Measurements from ENCODE around the gene PIGK. TPM values are rescaled to one million over a fixed set of nuclear protein-coding genes. Genes with fewer than 3 reads are reported as not detected.

The PIGK gene
- total and polyA plus RNA-seq, 2 donors (not counting 3 experiments of a cell fraction or from before 2014, with no cell fraction given): 12.3 to 32.3 TPM

GRCh38 chr1:77239311-77239710, 20.1 kb upstream of the PIGK start:
- Histone ChIP-seq H3K9ac (replicated peaks; ENCODE audit: extremely low read depth, insufficient read depth, low read length) (no peak overlapping the region), H4K20me1 (replicated peaks; ENCODE audit: control insufficient read depth, extremely low read depth, insufficient read depth, low read length) (no peaks in the 10 kb centered on the region), H3K9me1 (replicated peaks; ENCODE audit: control insufficient read depth, extremely low read depth, insufficient read depth, low read length) (no peaks in the 10 kb centered on the region), H3K79me2 (ENCODE audit: control insufficient read depth, insufficient read depth, low read length) (no peaks in the 10 kb centered on the region), H3K4me1 (ENCODE audit: control insufficient read depth, extremely low read depth, insufficient read depth, low read length) (no peaks in the 10 kb centered on the region), H3K4me2 (ENCODE audit: insufficient read depth, low read length) (no peak overlapping the region), H3K27ac (ENCODE audit: insufficient read depth, low read depth, low read length) (no peak overlapping the region), H3K9me3 (replicated peaks; ENCODE audit: control insufficient read depth, insufficient read depth, low read length) (no peaks in the 10 kb centered on the region), H2AFZ (ENCODE audit: low read depth, low read length) (no peak overlapping the region), H3K36me3 (ENCODE audit: control insufficient read depth in 2 of 2, extremely low read depth in 1 of 2, insufficient read depth in 2 of 2, low read length in 2 of 2) (no peaks in the 10 kb centered on the region), H3K4me3 (replicated peaks in 1 of 3; ENCODE audit: insufficient read depth in 1 of 3, low read depth in 1 of 3, low read length in 3 of 3) (no peak overlapping the region), H3K27me3 (ENCODE audit: control insufficient read depth in 2 of 2, insufficient read depth in 2 of 2, low read length in 2 of 2) (peaks cover 0 to 2% of the 10 kb centered on the region in 2 experiments)
- intact Hi-C loops (cut with micrococcal nuclease): no loop called here
- no peak for DNase-seq (ENCODE audit: low read depth, low spot score)
- CTCF ChIA-PET: no interaction called here
- no peak for FAIRE-seq
- TF ChIP-seq JUN (IDR thresholded peaks at IDR 0.05; ENCODE audit: borderline replicate concordance, insufficient read depth, insufficient read length, low read depth): no peak
- TF ChIP-seq POLR2A (IDR thresholded peaks at IDR 0.05; ENCODE audit: low read depth, low read length): no peak
- no peak for TF ChIP-seq MAX (IDR thresholded peaks at IDR 0.05; ENCODE audit: insufficient read depth, insufficient read length)
- TF ChIP-seq MYC (IDR thresholded peaks at IDR 0.05; ENCODE audit: low read depth, low read length): no peak
- TF ChIP-seq POLR2AphosphoS5 (IDR thresholded peaks at IDR 0.05; ENCODE audit: insufficient read depth, low read depth, low read length): no peak
- TF ChIP-seq GATA2 (IDR thresholded peaks at IDR 0.05; ENCODE audit: insufficient read depth, insufficient read length, low read depth, low read length): no peak
- no TSS peak for BruUV-seq (replicated peaks)
- dilution Hi-C loops (cut with MboI; ENCODE audit: extremely low pct_ligation_motif_present, low sequenced_read_pairs): no loop called here
- POLR2A ChIA-PET: no interaction called here

- no TSS peak for BruUV-seq (replicated peaks)
These were observed 19.2 kb upstream of the PIGK start for GRCh38 chr1:77238462-77238861.

More at GRCh38 chr1:77238462-77238861, 19.2 kb upstream of the PIGK start:
- no peak for TF ChIP-seq FOS (IDR thresholded peaks at IDR 0.05; ENCODE audit: borderline replicate concordance, insufficient read depth, low read length)
- no peak for TF ChIP-seq MYC (IDR thresholded peaks at IDR 0.05; ENCODE audit: low read depth, low read length)
- no peak for TF ChIP-seq JUN (IDR thresholded peaks at IDR 0.05; ENCODE audit: borderline replicate concordance, insufficient read depth, insufficient read length, low read depth)
- TF ChIP-seq GATA2 (IDR thresholded peaks at IDR 0.05; ENCODE audit: insufficient read depth, insufficient read length, low read depth, low read length): no peak
- TF ChIP-seq POLR2A (IDR thresholded peaks at IDR 0.05; ENCODE audit: low read depth, low read length): no peak
- no peak for TF ChIP-seq CTCF (IDR thresholded peaks at IDR 0.05; ENCODE audit: extremely low read depth in 1 of 2, insufficient read depth in 1 of 2, low read depth in 1 of 2, low read length in 2 of 2)
- no peak for TF ChIP-seq EZH2 (IDR thresholded peaks at IDR 0.05; ENCODE audit: borderline replicate concordance, low read depth, low read length, severe bottlenecking)
- TF ChIP-seq MAX (IDR thresholded peaks at IDR 0.05; ENCODE audit: insufficient read depth, insufficient read length): no peak
- no peak for TF ChIP-seq POLR2AphosphoS5 (IDR thresholded peaks at IDR 0.05; ENCODE audit: insufficient read depth, low read depth, low read length)
- H3K4me2 ChIP-seq (ENCODE audit: insufficient read depth, low read length): no peak overlapping the region
- ChIA-PET CTCF (no interaction called here), POLR2A (no interaction called here)
- H2AFZ ChIP-seq (ENCODE audit: low read depth, low read length): no peak overlapping the region
- peaks cover 0 to 2% of the 10 kb centered on the region in 2 experiments for H3K27me3 ChIP-seq (ENCODE audit: control insufficient read depth in 2 of 2, insufficient read depth in 2 of 2, low read length in 2 of 2)
- H3K4me1 ChIP-seq (ENCODE audit: control insufficient read depth, extremely low read depth, insufficient read depth, low read length): no peaks in the 10 kb centered on the region
- no peak overlapping the region for H3K27ac ChIP-seq (ENCODE audit: insufficient read depth, low read depth, low read length)
- no peaks in the 10 kb centered on the region for H3K79me2 ChIP-seq (ENCODE audit: control insufficient read depth, insufficient read depth, low read length)
- H3K9ac ChIP-seq (replicated peaks; ENCODE audit: extremely low read depth, insufficient read depth, low read length): no peak overlapping the region
- no peak for FAIRE-seq
- DNase-seq (ENCODE audit: low read depth, low spot score): no peak
- dilution Hi-C loops (cut with MboI; ENCODE audit: extremely low pct_ligation_motif_present, low sequenced_read_pairs): no loop called here
- H3K36me3 ChIP-seq (ENCODE audit: control insufficient read depth in 2 of 2, extremely low read depth in 1 of 2, insufficient read depth in 2 of 2, low read length in 2 of 2): no peaks in the 10 kb centered on the region
- H3K9me1 ChIP-seq (replicated peaks; ENCODE audit: control insufficient read depth, extremely low read depth, insufficient read depth, low read length): no peaks in the 10 kb centered on the region
- intact Hi-C loops (cut with micrococcal nuclease): no loop called here
- H3K4me3 ChIP-seq (replicated peaks in 1 of 3; ENCODE audit: insufficient read depth in 1 of 3, low read depth in 1 of 3, low read length in 3 of 3): no peak overlapping the region
- no peaks in the 10 kb centered on the region for H3K9me3 ChIP-seq (replicated peaks; ENCODE audit: control insufficient read depth, insufficient read depth, low read length)
- H4K20me1 ChIP-seq (replicated peaks; ENCODE audit: control insufficient read depth, extremely low read depth, insufficient read depth, low read length): no peaks in the 10 kb centered on the region

Measured in endothelial cell of umbilical vein (primary cell).